HG02588 (cell line): ENCODE data around the gene FAM168B.

Experiments
- ATAC-seq: cut with Tn5 transposase; IDR thresholded peaks from one replicate; pipeline ENCODE4 v1.9.1; 2021; ENCODE audit warnings: mild to moderate bottlenecking, moderate library complexity; ENCODE audit not compliant: unreplicated experiment

Gene FAM168B

DNA sequence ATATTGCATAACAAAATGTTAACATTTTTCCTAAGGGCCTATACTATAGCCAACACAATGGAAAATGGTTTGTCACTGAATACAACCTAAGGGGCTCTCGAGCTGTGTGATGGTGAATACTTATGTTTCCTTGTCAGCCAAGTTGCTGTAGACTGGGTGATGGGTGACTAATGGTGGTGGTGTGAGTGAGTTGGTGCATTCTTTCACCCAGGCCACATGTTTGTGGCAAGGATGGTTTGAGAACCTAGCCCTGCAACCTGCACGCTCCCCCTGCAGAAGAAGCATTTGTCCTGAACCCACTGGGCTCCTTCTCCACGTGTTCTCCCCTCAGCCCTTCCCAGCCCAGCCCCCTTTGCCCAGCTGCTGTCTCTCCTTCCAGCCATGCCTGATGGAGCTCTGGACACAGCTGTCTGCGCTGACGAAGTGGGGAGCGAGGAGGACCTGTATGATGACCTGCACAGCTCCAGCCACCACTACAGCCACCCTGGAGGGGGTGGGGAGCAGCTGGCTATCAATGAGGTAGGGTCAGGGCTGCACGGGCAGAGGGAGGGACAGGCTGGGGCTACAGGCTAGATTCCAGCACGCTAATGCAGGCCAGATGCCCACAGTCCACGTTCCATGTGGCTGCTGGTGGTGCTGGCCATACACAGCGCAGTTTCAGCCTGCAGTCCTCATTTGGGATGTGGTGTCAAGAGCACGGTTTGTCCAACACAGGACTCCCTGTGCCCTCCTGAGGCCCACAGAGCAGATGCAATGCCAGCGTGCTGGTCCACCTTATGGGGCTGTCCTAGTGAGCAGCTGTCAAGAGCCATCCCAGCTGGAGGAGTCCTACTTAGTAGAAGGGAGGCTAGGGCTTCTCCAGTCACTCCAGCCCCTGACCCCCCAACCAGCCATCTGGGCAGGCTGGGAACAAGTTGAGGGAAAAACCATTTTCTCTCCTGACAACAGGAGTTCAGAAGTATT is 65.4 kb downstream of the FAM168B start:
- no peak for ATAC-seq

DNA sequence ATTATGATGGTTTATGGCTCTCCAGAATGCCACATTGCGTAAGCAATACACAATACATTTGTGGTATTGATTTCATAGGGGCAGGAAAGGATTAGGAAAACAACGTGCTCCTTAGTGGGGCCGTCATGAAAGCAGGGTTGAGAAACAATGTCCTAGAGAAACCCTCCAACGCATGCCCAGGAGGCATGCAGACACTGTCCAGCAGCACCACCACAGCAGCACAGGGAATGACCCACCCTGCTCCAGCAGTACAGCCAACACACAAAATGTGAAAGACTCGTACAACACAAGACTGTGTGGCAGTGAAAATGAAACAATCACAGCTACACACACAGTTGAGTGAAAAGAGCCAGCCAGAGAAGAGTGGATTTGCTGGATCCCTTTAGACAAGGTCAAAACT is 66.3 kb downstream of the FAM168B start:
- no peak for ATAC-seq

GRCh38 chr2:131023758-131024157 is 69.5 kb downstream of the FAM168B start:
- ATAC-seq, result no peak

GRCh38 chr2:131022731-131023130 is 70.5 kb downstream of the FAM168B start:
- ATAC-seq, result no peak

GRCh38 chr2:131016826-131017741 is 76.2 kb downstream of the FAM168B start:
- no peak for ATAC-seq

- ATAC-seq, result no peak
Observed at GRCh38 chr2:131015764-131016163, 77.5 kb downstream of the FAM168B start.

GRCh38 chr2:131014141-131014540 is 79.1 kb downstream of the FAM168B start:
- ATAC-seq, result no peak

- no peak for ATAC-seq
Observed at GRCh38 chr2:131011486-131011885, 81.8 kb downstream of the FAM168B start.

DNA sequence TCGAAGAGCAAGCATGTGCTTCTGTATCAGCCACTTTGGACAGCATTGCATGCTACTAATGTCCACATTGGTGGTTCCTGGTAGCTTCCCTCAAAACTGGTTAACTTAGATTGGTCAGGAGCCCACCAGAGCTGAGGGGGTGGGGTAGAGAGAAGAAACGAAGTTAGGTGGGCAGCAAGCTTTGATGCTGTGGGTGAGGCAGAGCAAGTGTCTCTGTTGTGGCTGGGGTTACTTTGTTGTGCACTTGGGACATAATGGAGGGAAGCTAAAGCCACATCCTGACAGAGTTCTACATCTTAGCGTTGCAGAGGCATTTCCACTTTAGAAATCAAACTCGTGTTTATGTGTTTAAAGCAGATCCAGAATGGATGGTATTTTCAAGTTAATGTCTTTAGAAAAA is 82.7 kb downstream of the FAM168B start:
- no peak for ATAC-seq

- ATAC-seq, result no peak
Observed at GRCh38 chr2:131009713-131010475, 83.4 kb downstream of the FAM168B start.

DNA sequence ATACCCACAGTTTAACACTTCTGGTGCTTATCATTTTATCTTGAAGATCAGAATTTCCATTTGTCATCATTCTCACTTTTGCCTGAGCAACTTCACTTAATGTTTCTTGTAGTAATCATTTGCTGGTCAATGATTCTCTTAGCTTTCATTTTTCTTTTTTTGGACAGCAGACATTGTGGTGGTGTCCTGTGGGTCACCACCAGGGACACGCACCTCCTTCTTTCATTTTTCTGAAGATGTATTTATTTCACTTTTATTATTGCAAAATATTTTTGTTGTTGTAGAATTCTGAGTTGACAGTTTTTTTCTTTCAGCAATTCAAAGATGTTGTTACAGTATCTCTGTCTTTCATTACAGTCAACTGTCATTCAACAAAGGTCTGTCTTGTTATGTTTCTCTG is 84.3 kb downstream of the FAM168B start:
- ATAC-seq, result no peak

DNA sequence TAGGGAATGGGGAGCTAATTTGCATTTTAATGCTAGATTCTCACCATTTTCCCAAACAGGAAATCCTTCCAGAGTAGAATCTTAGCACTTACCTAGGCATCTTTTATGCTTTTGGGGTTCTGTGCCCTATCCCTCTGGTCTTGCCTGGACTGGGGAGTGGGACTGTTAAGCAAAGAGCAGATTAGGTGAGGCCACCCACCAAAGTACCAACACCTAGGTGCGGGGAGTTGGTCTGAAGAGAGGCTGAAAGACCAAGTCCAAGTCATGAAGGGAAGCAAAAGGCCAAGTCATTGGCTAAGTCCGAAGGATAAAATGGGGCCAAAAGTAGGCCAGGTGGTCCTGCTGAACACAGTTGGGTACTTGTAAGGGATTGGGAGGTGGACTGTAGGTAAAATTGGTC is 86.7 kb downstream of the FAM168B start:
- no peak for ATAC-seq

DNA sequence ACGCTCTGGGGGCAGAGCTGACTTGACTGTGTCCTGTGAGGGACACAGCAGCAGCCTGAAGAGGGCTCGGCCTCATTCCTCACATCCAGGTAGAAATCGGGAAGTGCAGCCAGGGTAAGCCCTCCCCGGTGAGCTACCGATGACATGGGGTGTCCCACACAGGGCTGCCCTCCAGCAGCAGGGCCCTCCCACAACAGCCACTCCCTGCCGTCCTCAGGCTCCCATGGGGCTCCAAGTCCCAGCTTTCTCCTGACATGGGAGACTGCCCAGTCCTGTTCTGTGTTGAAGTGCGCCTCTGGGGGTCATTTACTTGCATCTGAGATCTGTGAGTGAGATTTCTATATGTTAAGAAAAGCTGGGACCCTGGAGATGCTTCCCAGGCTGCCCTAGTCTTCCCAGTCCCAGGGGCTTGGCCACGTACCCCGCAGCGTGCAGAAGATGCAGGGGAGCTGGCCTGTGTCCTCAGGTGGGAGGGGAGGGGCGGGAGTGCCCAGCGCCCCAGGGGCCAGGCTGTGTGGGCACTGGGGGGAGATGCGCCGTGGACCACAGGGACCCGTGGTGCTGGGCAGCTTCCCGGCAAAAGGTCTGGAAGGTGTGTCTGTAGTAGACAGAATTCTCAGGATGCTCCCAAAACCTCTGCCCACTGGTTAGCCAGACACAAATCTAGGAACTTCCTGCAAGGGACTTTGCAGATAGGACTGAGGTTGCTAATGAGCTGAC is 87.9 kb downstream of the FAM168B start:
- no peak for ATAC-seq

GRCh38 chr2:131004446-131005209 is 88.6 kb downstream of the FAM168B start:
- no peak for ATAC-seq

DNA sequence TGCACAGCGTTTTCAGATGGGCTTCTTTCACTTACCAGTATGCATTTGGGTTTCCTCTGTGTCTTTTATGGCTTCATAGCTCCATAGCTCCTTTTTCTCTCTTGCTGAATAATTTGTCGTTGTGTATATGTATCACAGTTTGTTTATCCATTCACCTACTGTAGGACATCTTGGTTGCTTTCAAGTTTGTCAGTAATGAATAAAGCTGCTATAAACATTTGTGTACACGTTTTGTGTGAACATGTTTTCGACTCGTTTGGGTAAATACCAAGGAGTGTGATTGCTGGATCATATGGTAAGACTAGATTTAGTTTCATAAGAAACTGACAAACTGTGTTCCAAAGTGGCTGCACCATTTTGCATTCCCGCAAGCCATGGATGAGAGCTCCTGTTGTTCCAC is 94.7 kb downstream of the FAM168B start:
- no peak for ATAC-seq
